Right lobe of liver (tissue), 6 donors: ENCODE results near the gene CD209. TPM values are rescaled to one million over a fixed set of nuclear protein-coding genes. Genes with fewer than 3 reads are reported as not detected.

ENCODE experiments used
- ATAC-seq, 4 donors: fragments of 200-7000 bp; cut with Tn5 transposase; one replicate each; pipeline ENCODE4 v1.9.1; 2020; ENCODE audit warnings: mild to moderate bottlenecking in 4 of 4, moderate library complexity in 4 of 4
- DNase-seq, 3 donors: peaks; one replicate each; pipeline ENCODE4 v3.0.0-alpha.2; 2020
- H3K27ac ChIP-seq, 3 donors: fragments of 200-600 bp; one replicate each; pipeline ENCODE4 v1.8.0; 2022
- H3K27me3 ChIP-seq, 2 donors: fragments of 200-600 bp; one replicate each; pipeline ENCODE4 v1.8.0; 2022
- H3K36me3 ChIP-seq, 4 donors: fragments of 200-600 bp; sonication (generic) in 1 of 4; one replicate each; pipeline versions ENCODE4 v1.5.1 to v1.8.0; 2017 to 2022; ENCODE audit warnings: control low read depth in 1 of 4
- H3K4me1 ChIP-seq, 4 donors: fragments of 200-600 bp; sonication (generic) in 1 of 4; one replicate each; pipeline versions ENCODE4 v1.5.1 to v1.8.0; 2017 to 2022; ENCODE audit warnings: control low read depth in 1 of 4
- H3K4me3 ChIP-seq, 3 donors: fragments of 200-600 bp; one replicate each; pipeline ENCODE4 v1.8.0; 2022
- H3K9me3 ChIP-seq, 4 donors: fragments of 200-600 bp; sonication (generic) in 1 of 4; one replicate each; pipeline versions ENCODE4 v1.5.1 to v1.8.0; 2017 to 2022; ENCODE audit warnings: control low read depth in 1 of 4
- CTCF ChIP-seq, 4 donors: fragments of 200-600 bp in 3 of 4; fragments of 450-650 bp in 1 of 4; IDR thresholded peaks; one replicate each; pipeline versions ENCODE4 v1.5.1 to v1.8.0; 2016 to 2022; ENCODE audit warnings: antibody characterized with exemption in 4 of 4, mild to moderate bottlenecking in 2 of 4
- POLR2A ChIP-seq: fragments of 450-650 bp; IDR thresholded peaks from one replicate; pipeline ENCODE4 v1.6.1; 2017; ENCODE audit warnings: antibody characterized with exemption, mild to moderate bottlenecking
- WGBS: methylation state at CpG from one replicate; pipeline ENCODE4 v1.1.6; 2018; ENCODE audit warnings: low coverage, low lambda C conversion rate; ENCODE audit not compliant: insufficient coverage; ENCODE audit errors: missing lambda C conversion rate; 5-methylcytosine and 5-hydroxymethylcytosine counted together
- intact Hi-C, 2 donors: fragments of 100-400 bp; cut with DNase I; formaldehyde crosslinking; loops; one replicate each; pipeline versions ENCODE4 v1.11.2 to v1.14.1; 2022
- total RNA-seq, 6 experiments: library from RNA; depleted of rRNA in 2 of 6; stranded (reverse); fragments of >200 nt in 2 of 6; fragmentation: NEBNext Ultra II Directional in 3 of 6; extraction: Animal tissue kit (Norgen Biotek cat#: 25700) in 3 of 6; gene quantifications; one replicate each; pipeline versions ENCODE4 v1.1.0 to v1.2.4, GENCODE V29; 2016 to 2023
- donor health status: DM: no; HTN: yes; CAD: no.
- donor health status: DM: no; HTN: no; CAD: no.
- donor health status: DM: no; HTN: no; CAD: no.
- donor health status: DM: no; HTN: yes; CAD: no.
- donor health status: DM: no; HTN: yes; CAD: no.

Gene CD209
- total RNA-seq, 6 experiments from 2014 or later: 0.42 to 6.7 (median 2.8) TPM

GRCh38 chr19:7716762-7717161, 30.6 kb downstream of the CD209 start:
- TF ChIP-seq CTCF (IDR thresholded peaks at IDR 0.05) (no peak), POLR2A (no peak)
- H3K27ac ChIP-seq: no peak overlapping the region
- no peak for ATAC-seq
- no peaks in the 10 kb centered on the region for H3K36me3 ChIP-seq
- intact Hi-C loops: no loop called here
- H3K9me3 ChIP-seq: no peaks in the 10 kb centered on the region
- DNase-seq: no peak
- H3K4me1 ChIP-seq: no peaks in the 10 kb centered on the region
- 67% methylated on average over 1 of the region's 1 CpG for WGBS
- no peak overlapping the region for H3K4me3 ChIP-seq
- no peaks in the 10 kb centered on the region for H3K27me3 ChIP-seq

GRCh38 chr19:7715671-7716070, 31.7 kb downstream of the CD209 start:
- WGBS: no CpG with 5 or more reads among the region's 1 CpG
- ATAC-seq (no peak), DNase-seq (no peak)
- no peaks in the 10 kb centered on the region for H3K4me1 ChIP-seq
- no peaks in the 10 kb centered on the region for H3K9me3 ChIP-seq
- no peaks in the 10 kb centered on the region for H3K27me3 ChIP-seq
- TF ChIP-seq POLR2A: no peak
- TF ChIP-seq CTCF (IDR thresholded peaks at IDR 0.05): no peak
- H3K4me3 ChIP-seq: no peak overlapping the region
- H3K27ac ChIP-seq: no peak overlapping the region
- intact Hi-C loops: no loop called here
- no peaks in the 10 kb centered on the region for H3K36me3 ChIP-seq

- no peak overlapping the region for H3K27ac ChIP-seq
- TF ChIP-seq CTCF (IDR thresholded peaks at IDR 0.05) (no peak), POLR2A (no peak)
- H3K4me3 ChIP-seq: no peak overlapping the region
- DNase-seq (no peak), ATAC-seq (no peak)
- 77% methylated on average over 5 of the region's 5 CpGs for WGBS
- H3K36me3 ChIP-seq: no peaks in the 10 kb centered on the region
- intact Hi-C loops: no loop called here
- no peaks in the 10 kb centered on the region for H3K27me3 ChIP-seq
- no peaks in the 10 kb centered on the region for H3K9me3 ChIP-seq
- no peaks in the 10 kb centered on the region for H3K4me1 ChIP-seq
Observed at GRCh38 chr19:7710616-7711015, 36.7 kb downstream of the CD209 start.

GRCh38 chr19:7709932-7710460, 37.3 kb downstream of the CD209 start:
- Histone ChIP-seq H3K9me3 (no peaks in the 10 kb centered on the region), H3K36me3 (no peaks in the 10 kb centered on the region), H3K27me3 (no peaks in the 10 kb centered on the region), H3K4me1 (no peaks in the 10 kb centered on the region), H3K27ac (no peak overlapping the region), H3K4me3 (no peak overlapping the region)
- ATAC-seq (no peak), DNase-seq (no peak)
- intact Hi-C loops: no loop called here
- TF ChIP-seq CTCF (IDR thresholded peaks at IDR 0.05) (no peak), POLR2A (no peak)
- 48% methylated on average over 4 of the region's 10 CpGs for WGBS
